CD4-positive, alpha-beta T cell treated with Interferon alpha-2 for 1 hour (primary cell): ENCODE data around the gene C20orf173.
"Not testable (repeated sequence)": the region's sequence is repeated elsewhere in the genome, so short reads cannot be mapped to it uniquely, and the experiment has no call there.

Source experiments
- DNase-seq, 2 donors: peaks; one replicate each; pipeline ENCODE4 v3.0.0-alpha.2; 2020 to 2022

The C20orf173 gene

GRCh38 chr20:35544941-35545340 lies 15.5 kb upstream of the C20orf173 start:
- not testable (repeated sequence) for DNase-seq

DNA sequence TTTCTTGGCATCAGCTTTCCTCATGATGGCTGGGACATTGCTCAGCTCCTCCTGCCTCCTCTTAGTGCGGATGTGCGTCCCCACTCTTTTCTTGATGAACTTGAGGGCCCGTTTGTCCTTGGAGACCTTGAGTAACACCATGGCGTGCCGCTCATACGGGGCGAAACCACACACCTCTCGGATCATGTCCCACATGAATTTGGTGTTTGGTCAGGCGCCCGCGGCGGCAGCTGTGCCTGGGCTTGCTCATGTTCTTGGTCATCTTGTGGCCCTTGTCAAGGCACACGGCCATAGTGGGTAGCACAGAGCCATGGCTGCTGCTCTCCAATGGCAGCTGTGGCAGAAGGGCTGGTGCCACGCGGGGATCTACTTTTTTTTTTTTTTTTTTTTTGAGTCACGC lies 15.0 kb upstream of the C20orf173 start:
- DNase-seq: no peak

DNA sequence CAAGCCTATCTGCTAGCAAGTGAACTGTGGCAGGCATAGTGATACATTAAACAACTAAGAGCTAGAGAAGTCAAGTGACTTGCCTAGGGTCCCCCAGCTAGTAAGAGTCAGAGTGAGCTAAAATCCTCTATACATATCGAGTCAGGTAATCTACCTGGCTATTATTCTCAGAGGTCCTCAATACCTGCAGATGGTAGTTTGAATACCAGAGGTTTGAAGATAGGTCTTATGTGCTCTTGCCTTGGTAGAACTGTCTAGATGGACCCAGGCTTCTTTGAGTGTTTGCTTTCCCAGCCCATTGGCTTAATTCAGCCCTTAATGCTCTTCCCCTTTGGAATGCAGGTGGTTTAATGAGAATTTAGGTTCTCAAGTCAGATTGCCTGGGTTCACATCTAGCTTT lies 13.5 kb upstream of the C20orf173 start:
- no peak for DNase-seq

DNA sequence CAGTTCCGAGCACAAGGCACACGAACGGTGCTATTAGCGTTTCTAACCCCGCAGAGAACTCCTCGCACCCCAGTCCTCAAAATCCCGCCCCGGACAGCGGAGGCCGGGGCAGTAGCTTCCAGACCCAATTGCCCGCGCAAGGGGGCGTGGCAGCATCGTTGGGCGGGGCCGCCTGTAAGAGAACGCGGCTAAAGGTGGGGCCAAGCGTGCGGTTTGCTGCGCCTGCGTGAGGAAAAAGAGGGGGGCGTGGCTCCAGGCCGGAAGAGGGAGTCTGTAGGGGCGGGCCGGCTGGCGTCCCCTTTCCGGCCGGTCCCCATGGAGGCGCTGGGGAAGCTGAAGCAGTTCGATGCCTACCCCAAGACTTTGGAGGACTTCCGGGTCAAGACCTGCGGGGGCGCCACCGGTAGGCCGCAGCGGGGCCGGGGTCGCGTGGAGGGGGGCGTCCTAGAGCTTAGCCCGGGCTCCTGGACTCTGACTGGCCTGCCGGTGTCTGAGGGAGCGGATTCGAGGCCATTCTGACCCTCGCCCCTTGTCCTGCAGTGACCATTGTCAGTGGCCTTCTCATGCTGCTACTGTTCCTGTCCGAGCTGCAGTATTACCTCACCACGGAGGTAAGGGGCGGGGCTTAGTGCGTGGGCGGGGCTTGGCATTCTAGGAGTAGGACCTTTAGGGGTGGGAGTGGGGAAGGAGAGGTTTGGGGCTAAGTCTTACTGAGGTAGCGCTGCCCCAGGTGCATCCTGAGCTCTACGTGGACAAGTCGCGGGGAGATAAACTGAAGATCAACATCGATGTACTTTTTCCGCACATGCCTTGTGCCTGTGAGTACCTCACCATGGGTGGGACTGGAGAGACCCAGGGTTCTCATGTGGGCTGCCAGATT lies 12.6 kb upstream of the C20orf173 start, which contains the start of gene ERGIC3:
Gene ERGIC3 (plus strand): TSS at position 296 of the 880 bp plus-strand sequence. CDS start 20 bp downstream, at position 316.
- peak; percentile 96 to 97 for DNase-seq

- no peak for DNase-seq
Observed at GRCh38 chr20:35541118-35541782, 11.8 kb upstream of the C20orf173 start.

DNA sequence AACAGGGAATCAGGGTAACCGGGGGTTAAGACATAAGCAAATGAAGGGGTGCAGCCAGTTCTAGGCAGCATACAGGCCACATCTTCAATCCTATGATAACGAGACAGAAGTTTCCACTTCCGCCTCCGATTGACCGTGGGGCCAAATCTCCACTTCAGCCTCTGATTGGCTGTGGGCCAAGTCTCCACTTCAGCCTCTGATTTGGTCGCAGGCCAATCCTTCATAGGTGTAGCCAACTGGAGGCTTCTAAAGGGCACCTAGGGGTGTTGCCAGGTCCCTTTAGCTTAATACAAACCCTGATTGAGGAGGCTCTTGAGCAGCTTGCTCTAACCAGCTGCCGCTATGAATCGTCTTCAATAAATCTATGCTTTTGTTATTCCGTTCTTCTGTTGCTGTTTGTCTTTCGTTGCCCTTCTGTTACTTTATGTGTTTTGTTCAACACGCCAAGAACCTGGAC lies 10.3 kb upstream of the C20orf173 start:
- DNase-seq: peak; percentile 8 to 41

- DNase-seq: no peak
Observed at GRCh38 chr20:35527122-35527769, 2.2 kb downstream of the C20orf173 start.

DNA sequence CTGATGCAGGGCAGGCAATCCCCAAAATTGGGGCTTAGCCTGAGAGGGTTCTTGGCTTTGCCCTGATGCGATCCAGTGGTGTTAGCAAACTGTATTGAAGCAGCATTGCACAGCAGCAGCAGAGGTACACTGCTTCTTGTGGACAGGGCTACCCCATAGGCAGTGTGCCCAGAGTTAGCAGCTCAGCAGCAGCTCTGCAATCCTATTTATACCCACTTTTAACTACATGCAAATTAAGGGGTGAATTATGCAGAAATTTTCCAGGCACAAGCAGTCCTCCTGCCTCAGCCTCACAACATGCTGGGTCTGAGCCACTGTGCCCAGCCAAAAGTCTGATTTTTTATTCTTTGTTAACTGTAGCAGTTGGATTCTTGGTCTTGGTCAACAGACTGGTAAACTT lies 3.8 kb downstream of the C20orf173 start:
- DNase-seq: no peak

DNA sequence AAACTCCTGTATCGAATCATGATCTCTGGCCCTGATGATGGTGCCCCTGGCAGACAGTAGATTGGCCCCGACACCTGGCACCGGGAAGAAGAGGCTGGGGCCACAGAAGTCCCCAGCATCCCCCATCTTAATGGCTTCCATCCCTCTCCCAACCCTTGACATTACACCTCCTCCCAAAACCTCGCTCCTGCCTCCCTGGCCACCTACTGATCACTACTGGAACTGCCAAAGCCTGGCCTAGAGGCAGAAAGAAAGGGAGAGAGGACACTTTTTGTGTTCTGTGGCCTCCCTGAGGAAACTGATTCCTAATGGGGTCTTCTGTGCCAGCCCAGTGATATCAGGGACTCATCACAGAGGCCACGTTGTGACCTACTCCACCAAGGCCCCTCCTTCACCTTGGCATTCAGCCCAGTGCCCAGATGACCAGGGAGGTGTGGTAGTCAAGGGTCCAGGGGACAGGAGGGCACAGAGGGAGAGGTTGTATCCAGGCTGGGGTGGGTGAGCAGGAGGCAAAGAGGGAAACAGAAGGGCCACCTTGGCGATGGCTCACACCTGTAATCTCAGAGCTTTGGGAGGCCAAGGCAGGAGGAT lies 6.1 kb downstream of the C20orf173 start:
- DNase-seq: peak in 1 of 2 donors; percentile 29

DNA sequence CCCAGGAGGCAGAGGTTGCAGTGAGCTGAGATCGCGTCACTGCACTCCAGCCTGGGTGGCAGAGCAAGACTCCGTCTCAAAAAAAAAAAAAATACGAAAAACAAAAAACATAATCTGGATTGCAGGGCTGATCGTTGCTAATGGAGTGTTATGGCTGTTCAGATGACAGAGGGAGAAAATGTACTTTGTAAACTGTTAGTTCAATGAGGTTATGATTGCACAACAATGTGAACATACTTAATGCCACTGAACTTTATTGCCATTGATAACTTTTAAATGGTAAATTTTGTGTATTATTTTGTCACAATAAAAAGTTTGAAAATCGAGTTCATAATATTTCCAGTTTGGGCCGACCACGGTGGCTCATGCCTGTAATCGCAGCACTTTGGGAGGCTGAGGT lies 10.5 kb downstream of the C20orf173 start:
- no peak for DNase-seq

DNA sequence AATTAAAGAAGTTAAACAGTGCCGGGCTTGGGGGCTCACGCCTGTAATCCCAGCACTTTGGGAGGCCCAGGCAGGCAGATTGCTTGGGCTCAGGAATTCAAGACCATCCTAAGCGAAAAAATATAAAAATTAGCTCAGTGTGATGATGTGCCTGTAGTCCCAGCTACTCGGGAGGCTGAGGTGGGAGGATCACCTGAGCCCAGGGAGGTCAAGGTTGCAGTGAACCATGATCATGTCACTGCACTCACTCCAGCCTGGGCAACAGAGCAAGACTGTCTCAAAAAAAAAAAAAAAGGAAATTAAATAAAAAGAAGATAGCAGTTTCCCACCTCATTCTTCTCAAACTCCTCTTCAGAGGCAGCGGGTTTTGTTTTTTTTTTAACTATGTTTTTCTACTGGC lies 11.7 kb downstream of the C20orf173 start:
- DNase-seq: not testable (repeated sequence)

DNA sequence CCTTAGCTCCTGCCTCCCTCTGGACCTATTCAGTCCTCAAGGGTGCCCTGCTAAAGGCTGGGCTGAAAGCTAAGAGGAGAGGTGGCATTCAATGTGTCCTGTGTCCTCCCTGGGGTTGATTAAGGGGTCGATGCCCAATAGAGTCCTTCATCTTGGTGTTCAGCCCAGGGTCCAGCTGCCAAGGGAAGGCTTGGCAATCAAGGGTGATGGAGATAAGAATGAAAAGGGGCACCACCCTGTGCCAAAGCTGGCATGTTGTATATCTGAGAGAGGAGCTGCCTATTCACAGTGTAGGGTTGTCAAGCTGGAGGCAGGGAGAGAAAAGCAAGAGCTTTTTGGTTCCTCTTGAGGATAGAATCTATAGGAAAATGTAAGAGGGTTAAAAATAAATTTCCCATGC lies 12.3 kb downstream of the C20orf173 start:
- no peak for DNase-seq

GRCh38 chr20:35515949-35516645 lies 13.4 kb downstream of the C20orf173 start:
- no peak for DNase-seq

- DNase-seq: no peak
Observed at GRCh38 chr20:35515341-35515740, 14.1 kb downstream of the C20orf173 start.

- no peak for DNase-seq
Observed at GRCh38 chr20:35514371-35514932, 15.0 kb downstream of the C20orf173 start.

DNA sequence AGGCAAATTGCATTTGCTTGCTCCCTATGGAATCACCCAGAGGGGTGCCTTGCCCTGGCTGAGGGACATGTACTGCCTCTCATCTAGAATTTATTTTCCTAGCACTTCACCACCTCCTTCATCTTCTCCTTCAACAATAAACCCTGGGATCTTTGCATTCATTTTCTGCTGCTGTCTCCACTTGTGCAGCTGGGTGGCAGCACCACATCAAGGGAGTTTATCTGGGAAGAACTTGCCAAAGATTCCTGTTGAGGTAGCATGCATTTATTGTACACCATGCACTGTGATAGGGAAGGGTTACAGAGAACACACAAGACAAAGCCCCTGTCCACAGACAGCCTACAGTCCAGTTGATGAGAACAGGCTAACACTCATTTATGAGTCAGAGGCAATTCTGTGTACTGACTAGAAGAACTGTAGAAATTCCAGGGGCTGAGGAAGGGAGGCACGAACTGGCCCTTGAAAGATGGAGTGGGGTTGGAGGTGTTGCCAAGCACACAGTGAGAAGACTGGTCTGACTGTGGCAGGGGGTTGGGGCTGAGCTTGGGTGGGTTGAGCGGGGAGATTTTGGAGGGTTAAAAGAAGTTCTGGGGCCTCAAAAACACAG lies 17.5 kb downstream of the C20orf173 start:
- peak in 1 of 2 donors; percentile 17 for DNase-seq

DNA sequence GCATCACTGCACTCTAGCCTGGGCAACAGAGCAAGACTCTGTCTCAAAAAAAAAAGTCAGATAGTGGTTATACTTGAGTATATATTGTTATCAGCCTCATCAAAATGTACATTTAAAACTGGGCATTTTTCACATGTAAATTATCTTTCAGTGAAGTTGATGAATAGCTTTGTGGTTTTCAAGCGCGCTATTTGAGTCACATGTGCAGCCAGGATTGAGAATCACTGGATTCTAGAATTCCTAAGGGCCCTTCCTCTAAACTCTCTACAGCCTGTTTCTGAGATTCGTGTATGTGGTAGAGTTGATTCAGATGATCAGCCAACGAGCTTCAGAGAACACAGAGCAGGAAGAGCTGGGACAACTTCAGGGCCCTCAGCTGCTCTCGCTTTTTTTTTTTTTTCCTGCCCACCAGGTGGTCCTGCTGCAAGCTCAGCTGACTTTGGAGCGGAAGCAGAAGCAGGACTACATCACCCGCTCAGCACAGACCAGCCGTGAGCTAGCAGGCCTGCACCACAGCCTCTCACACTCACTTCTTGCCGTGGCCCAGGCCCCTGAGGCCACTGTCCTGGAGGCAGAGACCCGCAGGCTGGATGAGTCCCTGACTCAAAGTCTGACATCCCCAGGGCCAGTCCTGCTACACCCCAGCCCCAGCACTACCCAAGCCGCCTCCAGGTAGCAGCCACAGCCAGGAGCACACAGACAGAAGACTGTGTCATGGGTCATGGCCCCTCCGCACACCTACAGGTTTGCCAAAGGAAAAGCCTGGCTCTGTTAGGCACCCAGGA lies 18.3 kb downstream of the C20orf173 start:
- DNase-seq: no peak

GRCh38 chr20:35508493-35509218 lies 20.8 kb downstream of the C20orf173 start:
- DNase-seq: no peak

DNA sequence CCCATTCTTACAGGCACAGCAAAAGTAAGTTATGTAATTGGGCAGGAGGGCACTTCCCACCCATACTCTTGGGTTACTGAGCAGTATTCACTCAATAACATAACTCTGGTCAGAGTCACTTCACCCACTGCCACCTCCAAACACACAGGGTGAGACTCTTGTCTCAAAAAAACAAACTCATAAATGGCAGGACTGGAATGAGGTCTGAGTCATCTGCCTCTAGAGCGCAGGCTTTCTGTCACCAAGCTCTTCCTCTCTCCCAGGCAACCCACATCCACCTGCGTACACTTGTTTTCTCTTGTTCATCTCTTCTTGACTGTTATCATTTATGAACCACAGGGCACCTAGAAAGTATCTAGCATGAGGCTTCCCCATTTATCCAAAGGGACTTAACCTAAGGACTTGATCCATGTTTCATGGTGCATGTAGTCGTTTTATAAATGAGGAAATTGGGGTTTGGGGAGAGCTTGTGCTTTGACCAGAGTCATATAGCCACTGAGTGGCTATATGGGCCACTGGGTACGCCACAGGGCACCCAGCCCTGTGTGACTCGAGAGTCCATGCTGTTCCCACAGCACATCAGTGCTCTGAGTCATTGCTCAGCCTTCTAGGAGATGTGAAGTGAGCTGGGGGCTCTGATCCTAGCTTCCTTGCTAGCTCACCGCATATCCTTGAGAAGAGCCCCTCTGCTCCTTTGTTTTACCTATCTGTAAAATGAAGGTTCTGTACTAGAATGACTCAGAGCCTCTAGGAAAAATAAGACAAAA lies 22.4 kb downstream of the C20orf173 start:
- no peak for DNase-seq
